GM23338 (cell line): ENCODE measurements around the gene VIPR1. TPM values are rescaled to one million over a fixed set of nuclear protein-coding genes. Genes with fewer than 3 reads are reported as not detected.

ENCODE experiments used
- ATAC-seq: fragments of 200-7000 bp; cut with Tn5 transposase; 3 replicates; pipeline ENCODE4 v1.9.1; 2020
- DNase-seq: peaks from one replicate; pipeline ENCODE4 v3.0.0-alpha.2; 2015; ENCODE audit warnings: low spot score
- H2AFZ ChIP-seq: fragments of 200-600 bp; sonication (generic); 2 replicates; pipeline ENCODE4 v1.8.0; 2016; ENCODE audit warnings: antibody characterized with exemption, mild to moderate bottlenecking, moderate library complexity
- H3F3A ChIP-seq: fragments of 200-600 bp; sonication (generic); replicated peaks from 2 replicates; pipeline ENCODE4 v1.8.0; 2017; ENCODE audit warnings: antibody characterized with exemption, mixed run types, low read depth
- H3K27ac ChIP-seq: fragments of 200-600 bp; sonication (generic); 2 replicates; pipeline ENCODE4 v1.6.1; 2016; ENCODE audit warnings: low read depth
- H3K27me3 ChIP-seq: fragments of 200-600 bp; sonication (generic); 2 replicates; pipeline ENCODE4 v1.8.0; 2016; ENCODE audit warnings: mild to moderate bottlenecking, mixed run types, moderate library complexity; ENCODE audit not compliant: insufficient read depth
- H3K36me3 ChIP-seq: fragments of 200-600 bp; sonication (generic); 2 replicates; pipeline ENCODE4 v1.8.0; 2016; ENCODE audit warnings: mild to moderate bottlenecking; ENCODE audit not compliant: insufficient read depth
- H3K4me1 ChIP-seq: fragments of 200-600 bp; sonication (generic); 2 replicates; pipeline ENCODE4 v1.8.0; 2016; ENCODE audit warnings: mild to moderate bottlenecking, moderate library complexity; ENCODE audit not compliant: insufficient read depth
- H3K4me2 ChIP-seq: fragments of 200-600 bp; sonication (generic); 2 replicates; pipeline ENCODE4 v1.7.1; 2017; ENCODE audit warnings: mixed run types
- H3K4me3 ChIP-seq: fragments of 200-600 bp; sonication (generic); 2 replicates; pipeline ENCODE4 v1.6.1; 2016; ENCODE audit warnings: mixed run types
- H3K79me2 ChIP-seq: fragments of 200-600 bp; sonication (generic); replicated peaks from 2 replicates; pipeline ENCODE4 v1.8.0; 2017; ENCODE audit warnings: mild to moderate bottlenecking; ENCODE audit not compliant: insufficient read depth
- H3K9me2 ChIP-seq: fragments of 200-600 bp; sonication (generic); 2 replicates; pipeline ENCODE4 v1.8.0; 2017; ENCODE audit not compliant: insufficient read depth
- H4K20me1 ChIP-seq: fragments of 200-600 bp; sonication (generic); replicated peaks from 2 replicates; pipeline ENCODE4 v1.8.0; 2017; ENCODE audit warnings: mild to moderate bottlenecking; ENCODE audit not compliant: insufficient read depth
- H3K27ac Mint-ChIP-seq: 2 replicates; pipeline ENCODE4 v1.8.0; 2020; ENCODE audit warnings: inconsistent platforms, mild to moderate bottlenecking, moderate library complexity, mixed read lengths
- H3K27me3 Mint-ChIP-seq: 3 replicates; pipeline ENCODE4 v1.8.0; 2022; ENCODE audit warnings: low read depth, mild to moderate bottlenecking, moderate library complexity, mixed read lengths, inconsistent platforms; ENCODE audit not compliant: insufficient read depth, poor library complexity
- H3K36me3 Mint-ChIP-seq: 3 replicates; pipeline ENCODE4 v1.8.0; 2021; ENCODE audit warnings: low read depth, mild to moderate bottlenecking, inconsistent platforms, moderate library complexity, mixed read lengths
- H3K4me1 Mint-ChIP-seq: 3 replicates; pipeline ENCODE4 v1.8.0; 2020; ENCODE audit warnings: mild to moderate bottlenecking, inconsistent platforms, mixed read lengths
- H3K4me3 Mint-ChIP-seq: 3 replicates; pipeline ENCODE4 v1.8.0; 2021; ENCODE audit warnings: moderate library complexity, mild to moderate bottlenecking, inconsistent platforms, mixed read lengths
- H3K9me3 Mint-ChIP-seq: 3 replicates; pipeline ENCODE4 v1.8.0; 2020; ENCODE audit warnings: moderate library complexity, mild to moderate bottlenecking, inconsistent platforms, mixed read lengths
- CREB1 ChIP-seq: fragments of 250-450 bp; sonication (Bioruptor Pico); IDR thresholded peaks from 2 replicates; pipeline ENCODE4 v1.5.0; 2020; ENCODE audit warnings: low read depth, mild to moderate bottlenecking, moderate library complexity
- EZH2phosphoT487 ChIP-seq: fragments of 200-600 bp; sonication (generic); IDR thresholded peaks from one replicate; pipeline ENCODE4 v1.8.1; 2018; ENCODE audit warnings: antibody characterized with exemption; ENCODE audit not compliant: unreplicated experiment
- NANOG ChIP-seq: IDR thresholded peaks from 2 replicates; pipeline ENCODE4 v1.6.1; 2016; ENCODE audit warnings: antibody characterized with exemption, borderline replicate concordance
- STAT1 ChIP-seq: IDR thresholded peaks from one replicate; pipeline ENCODE4 v1.6.1; 2016; ENCODE audit warnings: antibody characterized with exemption; ENCODE audit not compliant: unreplicated experiment
- ZNF114 ChIP-seq: fragments of 250-450 bp; sonication (Bioruptor Pico); IDR thresholded peaks from 2 replicates; pipeline ENCODE4 v1.5.0; 2020; ENCODE audit warnings: mild to moderate bottlenecking, moderate library complexity
- ZNF462 ChIP-seq: fragments of 250-450 bp; sonication (Bioruptor Pico); IDR thresholded peaks from 2 replicates; pipeline ENCODE4 v1.5.0; 2020; ENCODE audit warnings: mild to moderate bottlenecking, moderate library complexity
- polyA plus RNA-seq: library from polyadenylated mRNA; unstranded; fragments of >200 nt; fragmentation: Nextera tagmentation; extraction: Ambion mirVana; gene quantifications from 2 replicates; pipeline ENCODE4 v1.2.1, GENCODE V29; 2016
- total RNA-seq: library from RNA; depleted of rRNA; stranded (reverse); fragments of >200 nt; shearing (Covaris generic); gene quantifications from 2 replicates; pipeline ENCODE4 v1.2.3, GENCODE V29; 2014
- TF ChIP-seq, protein P1 (sequence below), 2 experiments: fragments of 200-600 bp in 1 of 2; sonication (generic) in 1 of 2; conservative IDR thresholded peaks; 2 replicates each; pipeline versions ENCODE4 v1.5.1 to v1.6.1; 2016 to 2017; ENCODE audit warnings: antibody characterized with exemption in 2 of 2, low read depth in 2 of 2, mild to moderate bottlenecking in 2 of 2, moderate library complexity in 1 of 2

VIPR1 gene
- total and polyA plus RNA-seq, 2 experiments from 2014 or later: 6.3 to 19.3 TPM

- TF ChIP-seq ZNF462 (CRISPR knock-in tag) (no peak), EZH2phosphoT487 (no peak), STAT1 (no peak), ZNF114 (no peak), NANOG (no peak), CREB1 (CRISPR knock-in tag) (no peak)
- TF ChIP-seq, protein P1, sequence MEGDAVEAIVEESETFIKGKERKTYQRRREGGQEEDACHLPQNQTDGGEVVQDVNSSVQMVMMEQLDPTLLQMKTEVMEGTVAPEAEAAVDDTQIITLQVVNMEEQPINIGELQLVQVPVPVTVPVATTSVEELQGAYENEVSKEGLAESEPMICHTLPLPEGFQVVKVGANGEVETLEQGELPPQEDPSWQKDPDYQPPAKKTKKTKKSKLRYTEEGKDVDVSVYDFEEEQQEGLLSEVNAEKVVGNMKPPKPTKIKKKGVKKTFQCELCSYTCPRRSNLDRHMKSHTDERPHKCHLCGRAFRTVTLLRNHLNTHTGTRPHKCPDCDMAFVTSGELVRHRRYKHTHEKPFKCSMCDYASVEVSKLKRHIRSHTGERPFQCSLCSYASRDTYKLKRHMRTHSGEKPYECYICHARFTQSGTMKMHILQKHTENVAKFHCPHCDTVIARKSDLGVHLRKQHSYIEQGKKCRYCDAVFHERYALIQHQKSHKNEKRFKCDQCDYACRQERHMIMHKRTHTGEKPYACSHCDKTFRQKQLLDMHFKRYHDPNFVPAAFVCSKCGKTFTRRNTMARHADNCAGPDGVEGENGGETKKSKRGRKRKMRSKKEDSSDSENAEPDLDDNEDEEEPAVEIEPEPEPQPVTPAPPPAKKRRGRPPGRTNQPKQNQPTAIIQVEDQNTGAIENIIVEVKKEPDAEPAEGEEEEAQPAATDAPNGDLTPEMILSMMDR (conservative IDR thresholded peaks at IDR 0.05; ENCODE audit: low read depth in 2 of 2): no peak
- Histone ChIP-seq H3K4me2 (no peak overlapping the region), H3K27ac (no peak overlapping the region), H3K27me3 (no peaks in the 10 kb centered on the region), H3K36me3 (no peaks in the 10 kb centered on the region), H3K79me2 (no peaks in the 10 kb centered on the region), H3K4me1 (no peaks in the 10 kb centered on the region), H3K4me3 (no peak overlapping the region), H3K9me2 (no peaks in the 10 kb centered on the region), H2AFZ (no peak overlapping the region), H3F3A (no peaks in the 10 kb centered on the region), H4K20me1 (no peaks in the 10 kb centered on the region)
- peaks cover 2% of the 10 kb centered on the region for H3K27me3 Mint-ChIP-seq
- H3K4me1 Mint-ChIP-seq: no peaks in the 10 kb centered on the region
- ATAC-seq (no peak), DNase-seq (no peak)
- H3K27ac Mint-ChIP-seq: no peak overlapping the region
- no peak overlapping the region for H3K4me3 Mint-ChIP-seq
- no peaks in the 10 kb centered on the region for H3K36me3 Mint-ChIP-seq
- no peaks in the 10 kb centered on the region for H3K9me3 Mint-ChIP-seq
Measured at GRCh38 chr3:42520906-42521305, 18.5 kb downstream of the VIPR1 start.
